HG03135 (cell line): Measurements from ENCODE around the gene ILDR1.

Experiments
- ATAC-seq: cut with Tn5 transposase; IDR thresholded peaks from one replicate; pipeline ENCODE4 v1.9.1; 2021; ENCODE audit warnings: mild to moderate bottlenecking, moderate library complexity; ENCODE audit not compliant: unreplicated experiment

Gene ILDR1

GRCh38 chr3:121995161-121996137, 26.6 kb downstream of the ILDR1 start:
- ATAC-seq, result peak; percentile 28

- no peak for ATAC-seq
These were observed 27.5 kb downstream of the ILDR1 start for GRCh38 chr3:121994551-121994950.

- ATAC-seq, result peak; percentile 62
These were observed 29.2 kb downstream of the ILDR1 start for GRCh38 chr3:121992601-121993560.

GRCh38 chr3:121989943-121990342, 32.1 kb downstream of the ILDR1 start:
- ATAC-seq, result no peak

- no peak for ATAC-seq
These were observed 33.9 kb downstream of the ILDR1 start for GRCh38 chr3:121988146-121988545.

- no peak for ATAC-seq
These were observed 36.2 kb downstream of the ILDR1 start for GRCh38 chr3:121985846-121986245.

- ATAC-seq, result no peak
These were observed 40.6 kb downstream of the ILDR1 start for GRCh38 chr3:121981473-121981872.

- no peak for ATAC-seq
These were observed 41.6 kb downstream of the ILDR1 start for GRCh38 chr3:121980450-121980796.

- no peak for ATAC-seq
These were observed 42.2 kb downstream of the ILDR1 start for GRCh38 chr3:121979734-121980449.

- ATAC-seq, result no peak
These were observed 42.8 kb downstream of the ILDR1 start for GRCh38 chr3:121979246-121979645.

GRCh38 chr3:121976727-121977126, 45.3 kb downstream of the ILDR1 start:
- no peak for ATAC-seq

GRCh38 chr3:121975702-121976302, 46.2 kb downstream of the ILDR1 start:
- ATAC-seq, result no peak

- no peak for ATAC-seq
These were observed 47.4 kb downstream of the ILDR1 start for GRCh38 chr3:121974601-121975111.

GRCh38 chr3:121970047-121970446, 52.0 kb downstream of the ILDR1 start:
- ATAC-seq, result no peak

GRCh38 chr3:121969631-121970030, 52.4 kb downstream of the ILDR1 start:
- no peak for ATAC-seq

- ATAC-seq, result no peak
These were observed 58.4 kb downstream of the ILDR1 start for GRCh38 chr3:121963608-121964007.

GRCh38 chr3:121962443-121962842, 59.6 kb downstream of the ILDR1 start:
- no peak for ATAC-seq

- no peak for ATAC-seq
These were observed 60.8 kb downstream of the ILDR1 start for GRCh38 chr3:121961283-121961682.

GRCh38 chr3:121958801-121959200, 63.2 kb downstream of the ILDR1 start:
- no peak for ATAC-seq

- no peak for ATAC-seq
These were observed 64.2 kb downstream of the ILDR1 start for GRCh38 chr3:121957674-121958415.
